ENCODE measurements around the gene RHNO1. TPM values are rescaled to one million over a fixed set of nuclear protein-coding genes. Genes with fewer than 3 reads are reported as not detected.
A peak's percentile ranks its signal among the peaks of the same experiment; 100 is the strongest.

Gene RHNO1
- total RNA-seq, 2 donors from 2014 or later: 18.3 to 25.5 TPM

DNA sequence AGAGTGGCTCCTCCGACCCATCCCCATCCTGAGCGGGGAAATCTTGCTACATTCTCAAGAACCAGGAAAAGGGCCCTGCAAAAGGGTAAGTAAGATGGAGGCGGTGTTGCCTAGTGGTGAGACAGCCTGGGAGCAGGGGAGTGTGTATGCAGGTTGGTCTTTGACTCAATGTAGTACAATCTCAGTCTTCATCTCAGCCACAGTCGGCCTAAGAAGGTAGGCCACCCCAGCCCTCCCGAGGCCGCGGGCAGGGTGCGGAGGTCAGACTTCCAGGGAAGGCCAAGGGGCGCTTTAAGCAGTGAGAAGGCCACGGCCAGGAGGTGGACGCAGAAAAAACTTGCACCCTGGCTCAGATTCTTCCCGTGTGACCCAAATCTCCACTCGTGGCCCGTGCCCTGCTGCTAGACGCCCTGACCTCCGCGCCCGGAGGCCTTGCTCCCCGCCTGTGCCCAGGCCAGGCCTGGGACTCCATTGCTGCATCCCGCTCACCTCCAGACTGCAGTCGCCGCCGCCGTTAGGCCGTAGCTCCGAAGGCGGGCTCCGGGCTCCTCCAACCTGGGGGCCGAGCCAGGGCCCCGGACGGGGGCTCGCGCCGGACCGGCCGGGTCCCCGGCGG is 484 bp upstream of the RHNO1 start:
- no peak for DNase-seq
- TF ChIP-seq, protein P1, sequence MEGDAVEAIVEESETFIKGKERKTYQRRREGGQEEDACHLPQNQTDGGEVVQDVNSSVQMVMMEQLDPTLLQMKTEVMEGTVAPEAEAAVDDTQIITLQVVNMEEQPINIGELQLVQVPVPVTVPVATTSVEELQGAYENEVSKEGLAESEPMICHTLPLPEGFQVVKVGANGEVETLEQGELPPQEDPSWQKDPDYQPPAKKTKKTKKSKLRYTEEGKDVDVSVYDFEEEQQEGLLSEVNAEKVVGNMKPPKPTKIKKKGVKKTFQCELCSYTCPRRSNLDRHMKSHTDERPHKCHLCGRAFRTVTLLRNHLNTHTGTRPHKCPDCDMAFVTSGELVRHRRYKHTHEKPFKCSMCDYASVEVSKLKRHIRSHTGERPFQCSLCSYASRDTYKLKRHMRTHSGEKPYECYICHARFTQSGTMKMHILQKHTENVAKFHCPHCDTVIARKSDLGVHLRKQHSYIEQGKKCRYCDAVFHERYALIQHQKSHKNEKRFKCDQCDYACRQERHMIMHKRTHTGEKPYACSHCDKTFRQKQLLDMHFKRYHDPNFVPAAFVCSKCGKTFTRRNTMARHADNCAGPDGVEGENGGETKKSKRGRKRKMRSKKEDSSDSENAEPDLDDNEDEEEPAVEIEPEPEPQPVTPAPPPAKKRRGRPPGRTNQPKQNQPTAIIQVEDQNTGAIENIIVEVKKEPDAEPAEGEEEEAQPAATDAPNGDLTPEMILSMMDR (IDR thresholded peaks at IDR 0.05): no peak
- no peaks in the 10 kb centered on the region for H3K4me1 ChIP-seq
- peak overlapping the region; percentile 89 for H3K27ac ChIP-seq
- H3K9ac ChIP-seq (ENCODE audit: low read depth in 2 of 2, low read length in 2 of 2): peak overlapping the region; percentile 61 to 68
- H3K36me3 ChIP-seq: no peaks in the 10 kb centered on the region
- H3K9me3 ChIP-seq: no peaks in the 10 kb centered on the region
- intact Hi-C loops (cut with DNase I): no loop called here
- H3K27me3 ChIP-seq: no peaks in the 10 kb centered on the region
- peak overlapping the region; percentile 97 for H3K4me3 ChIP-seq

DNA sequence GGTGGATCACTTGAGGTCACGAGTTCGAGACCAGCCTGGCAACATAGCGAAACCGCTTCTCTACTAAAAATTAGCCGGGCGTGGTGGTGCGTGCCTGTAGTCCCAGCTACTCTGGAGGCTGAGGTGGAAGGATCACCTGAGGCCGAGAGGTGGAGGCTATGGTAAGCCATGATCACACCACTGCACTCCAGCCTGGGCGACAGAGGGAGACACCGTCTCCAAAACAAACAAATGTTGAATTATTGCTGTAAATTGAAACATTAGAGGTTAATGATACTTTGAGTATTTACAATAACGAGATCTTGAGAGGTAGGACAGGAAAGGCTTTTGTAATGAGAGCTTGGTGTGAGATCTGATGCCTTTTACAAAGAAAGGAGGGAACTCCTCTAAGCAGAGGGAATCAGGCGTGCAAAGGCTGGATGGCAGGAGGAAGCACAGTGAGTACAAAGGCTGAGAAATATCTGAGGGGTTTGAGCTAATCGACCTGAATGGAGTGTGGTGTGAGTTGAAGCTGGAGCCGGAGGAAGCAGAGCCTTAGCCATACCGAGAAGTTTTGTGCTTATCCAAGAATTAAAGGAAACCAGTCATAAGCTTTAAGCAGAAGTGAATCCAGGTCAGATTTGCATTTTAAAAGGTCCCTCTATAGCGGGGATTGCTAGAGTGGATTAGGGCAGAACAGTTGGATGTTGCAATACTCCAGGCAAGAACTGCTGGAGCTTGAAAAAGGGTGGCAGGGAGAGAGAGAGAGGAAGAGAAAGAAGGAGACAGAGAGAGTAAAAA is 1.1 kb downstream of the RHNO1 start:
- intact Hi-C loops (cut with DNase I): no loop called here
- Histone ChIP-seq H3K4me3 (peak overlapping the region; percentile 97), H3K27ac (peak overlapping the region; percentile 89), H3K4me1 (no peaks in the 10 kb centered on the region), H3K9me3 (no peaks in the 10 kb centered on the region), H3K9ac (ENCODE audit: low read depth in 2 of 2, low read length in 2 of 2) (peak overlapping the region; percentile 85 to 91), H3K36me3 (no peaks in the 10 kb centered on the region), H3K27me3 (no peaks in the 10 kb centered on the region)
- DNase-seq: no peak
- TF ChIP-seq, protein P1 (IDR thresholded peaks at IDR 0.05): no peak

DNA sequence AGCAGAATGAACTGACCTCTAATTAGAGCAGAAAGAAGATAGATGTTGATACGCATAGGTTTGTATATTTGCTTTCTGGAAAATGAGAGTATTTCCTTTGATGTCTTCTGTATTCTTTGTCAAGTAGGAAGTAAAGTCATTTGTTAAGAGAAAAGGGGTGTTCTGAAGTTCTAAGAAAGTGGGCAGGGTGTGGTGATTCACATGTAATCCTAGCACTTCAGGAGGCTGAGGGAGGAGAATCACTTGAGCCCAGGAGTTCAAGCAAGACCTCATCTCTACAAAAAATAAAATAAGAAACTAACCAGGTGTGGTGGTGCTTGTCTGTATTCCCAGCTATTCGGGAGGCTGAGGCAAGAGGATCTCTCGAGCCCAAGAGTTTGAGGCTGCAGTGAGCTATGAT is 2.8 kb downstream of the RHNO1 start:
- no peak overlapping the region for H3K27ac ChIP-seq
- no peaks in the 10 kb centered on the region for H3K27me3 ChIP-seq
- H3K36me3 ChIP-seq: no peaks in the 10 kb centered on the region
- TF ChIP-seq, protein P1 (IDR thresholded peaks at IDR 0.05): no peak
- H3K4me3 ChIP-seq: no peak overlapping the region
- H3K9me3 ChIP-seq: no peaks in the 10 kb centered on the region
- intact Hi-C loops (cut with DNase I): loop anchor here (10.0 kb wide), 2 partner anchors 65 to 155 kb away; no protein-coding TSS in a partner anchor
- no peak for DNase-seq
- no peak overlapping the region for H3K9ac ChIP-seq (ENCODE audit: low read depth in 2 of 2, low read length in 2 of 2)
- no peaks in the 10 kb centered on the region for H3K4me1 ChIP-seq

DNA sequence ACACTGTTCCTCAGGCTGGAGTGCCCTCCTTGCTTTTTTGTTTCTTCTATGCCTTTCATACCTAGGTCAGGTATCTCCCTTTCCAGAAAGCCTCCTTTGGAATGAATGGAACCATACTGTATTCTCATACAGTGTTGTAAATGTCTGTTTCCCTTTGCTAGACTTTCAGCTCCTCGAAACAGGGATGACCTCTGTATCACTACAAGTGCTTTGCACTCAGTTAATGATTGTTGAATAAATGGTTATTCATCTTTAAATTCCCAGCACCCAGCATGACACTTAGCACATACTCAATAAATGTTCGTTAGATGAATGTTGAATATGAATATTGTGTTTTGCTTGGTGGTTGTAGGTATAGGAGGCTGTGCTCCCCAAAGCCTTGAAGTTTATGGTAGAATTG is 7.8 kb downstream of the RHNO1 start:
- no peak for DNase-seq
- H3K4me3 ChIP-seq: no peak overlapping the region
- no peak overlapping the region for H3K9ac ChIP-seq (ENCODE audit: low read depth in 2 of 2, low read length in 2 of 2)
- no peaks in the 10 kb centered on the region for H3K36me3 ChIP-seq
- H3K4me1 ChIP-seq: no peaks in the 10 kb centered on the region
- no peak overlapping the region for H3K27ac ChIP-seq
- intact Hi-C loops (cut with DNase I): loop anchor here (10.0 kb wide), 2 partner anchors 60 to 150 kb away; no protein-coding TSS in a partner anchor
- H3K27me3 ChIP-seq: no peaks in the 10 kb centered on the region
- TF ChIP-seq, protein P1 (IDR thresholded peaks at IDR 0.05): no peak
- no peaks in the 10 kb centered on the region for H3K9me3 ChIP-seq

DNA sequence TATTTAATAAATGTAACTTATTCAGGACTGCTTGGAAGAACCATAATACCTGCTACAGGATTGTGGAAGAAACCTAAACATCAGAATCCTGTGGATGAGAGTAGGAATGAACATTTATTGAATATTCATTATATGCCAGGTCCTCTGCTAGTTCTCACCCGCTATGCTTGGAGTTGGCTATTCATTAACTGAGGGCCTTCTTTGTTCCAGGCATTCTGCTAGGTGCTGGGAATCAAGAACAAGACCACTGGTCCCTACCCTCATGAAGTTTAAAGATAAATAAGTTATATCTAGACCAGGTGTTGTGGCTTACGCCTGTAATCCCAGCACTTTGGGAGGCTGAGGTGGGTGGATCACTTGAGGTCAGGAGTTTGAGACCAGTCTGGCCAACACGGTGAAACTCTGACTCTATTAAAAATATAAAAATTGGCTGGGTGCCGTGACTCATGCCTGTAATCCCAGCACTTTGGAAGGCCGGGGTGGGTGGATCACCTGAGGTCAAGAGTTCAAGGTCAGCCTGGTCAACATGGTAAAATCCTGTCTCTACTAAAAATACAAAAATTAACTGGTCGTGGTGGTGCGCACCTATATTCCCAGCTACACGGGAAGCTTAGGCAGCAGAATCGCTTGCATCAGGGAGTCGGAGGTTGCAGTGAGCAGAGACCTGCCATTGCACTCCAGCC is 9.9 kb downstream of the RHNO1 start:
- H3K4me1 ChIP-seq: no peaks in the 10 kb centered on the region
- H3K9ac ChIP-seq (ENCODE audit: low read depth in 2 of 2, low read length in 2 of 2): no peak overlapping the region
- TF ChIP-seq, protein P1 (IDR thresholded peaks at IDR 0.05): no peak
- H3K27ac ChIP-seq: no peak overlapping the region
- H3K4me3 ChIP-seq: no peak overlapping the region
- no peaks in the 10 kb centered on the region for H3K9me3 ChIP-seq
- no peaks in the 10 kb centered on the region for H3K27me3 ChIP-seq
- intact Hi-C loops (cut with DNase I): loop anchor here (10.0 kb wide), 2 partner anchors 58 to 148 kb away; no protein-coding TSS in a partner anchor
- DNase-seq: no peak
- H3K36me3 ChIP-seq: no peaks in the 10 kb centered on the region

All from colonic mucosa (tissue), 4 donors.